Mucosa of descending colon (tissue), 3 donors: ENCODE data around the gene CTNND2. TPM values are rescaled to one million over a fixed set of nuclear protein-coding genes. Genes with fewer than 3 reads are reported as not detected.

ENCODE experiments used
- ATAC-seq: fragments of 200-7000 bp; cut with Tn5 transposase; one replicate; pipeline ENCODE4 v1.9.1; 2020; ENCODE audit warnings: mild to moderate bottlenecking, moderate library complexity
- DNase-seq, 3 donors: peaks; one replicate each; pipeline ENCODE4 v3.0.0-alpha.2; 2020
- H3K36me3 ChIP-seq: fragments of 200-600 bp; one replicate; pipeline ENCODE4 v1.8.0; 2021; ENCODE audit warnings: low read depth, mild to moderate bottlenecking
- H3K4me1 ChIP-seq: fragments of 200-600 bp; one replicate; pipeline ENCODE4 v1.8.0; 2021; ENCODE audit warnings: low read depth, mild to moderate bottlenecking
- H3K4me3 ChIP-seq: fragments of 200-600 bp; one replicate; pipeline ENCODE4 v1.8.0; 2021; ENCODE audit warnings: mild to moderate bottlenecking
- H3K9me3 ChIP-seq: fragments of 200-600 bp; one replicate; pipeline ENCODE4 v1.8.0; 2021; ENCODE audit warnings: mild to moderate bottlenecking
- intact Hi-C, 2 donors: fragments of 100-400 bp; cut with DNase I in 1 of 2; cut with micrococcal nuclease in 1 of 2; formaldehyde crosslinking; loops; one replicate each; pipeline versions ENCODE4 v1.11.0 to v1.11.1; 2022; cut with DNase I, micrococcal nuclease
- total RNA-seq, 3 donors: library from RNA; stranded (reverse); fragmentation: NEBNext Ultra II Directional in 2 of 3; extraction: Animal tissue kit (Norgen Biotek cat#: 25700) in 2 of 3; gene quantifications; one replicate each; pipeline versions ENCODE4 v1.2.1 to v1.2.4, GENCODE V29; 2021 to 2023
- TF ChIP-seq, protein P1 (sequence below): fragments of 200-600 bp; IDR thresholded peaks from one replicate; pipeline ENCODE4 v1.8.0; 2022; ENCODE audit warnings: antibody characterized with exemption, mild to moderate bottlenecking
- donor health status: DM: no; HTN: no; CAD: no; lungs with moderate emphysema.
- donor health status: DM: no; HTN: no; CAD: no.
- donor health status: DM: no; HTN: yes; CAD: no.

CTNND2 gene
- total RNA-seq, 3 donors from 2014 or later = 0.70 to 3.4 (median 0.81) TPM

DNA sequence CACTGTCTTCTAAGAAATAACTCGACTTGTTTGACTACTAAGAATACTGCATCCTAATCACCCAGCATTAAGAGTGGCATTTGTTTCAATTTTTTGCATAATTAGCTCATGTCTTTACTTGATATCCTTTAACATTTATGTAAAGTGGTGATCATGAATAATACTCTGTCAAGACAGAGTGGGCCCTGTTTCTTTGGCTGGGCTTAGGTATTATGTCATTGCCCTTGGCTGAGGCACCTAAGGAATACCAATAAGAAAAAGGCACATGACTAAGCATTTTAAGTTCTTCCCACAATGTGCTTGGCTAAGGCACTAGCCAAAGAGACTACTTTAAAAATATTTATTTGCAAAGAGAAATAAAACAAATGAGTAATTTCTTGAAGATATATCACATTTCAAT is 308.1 kb downstream of the CTNND2 start:
- H3K4me3 ChIP-seq = no peak overlapping the region
- H3K36me3 ChIP-seq = no peaks in the 10 kb centered on the region
- H3K4me1 ChIP-seq = no peaks in the 10 kb centered on the region
- intact Hi-C loops = no loop called here
- TF ChIP-seq, protein P1, sequence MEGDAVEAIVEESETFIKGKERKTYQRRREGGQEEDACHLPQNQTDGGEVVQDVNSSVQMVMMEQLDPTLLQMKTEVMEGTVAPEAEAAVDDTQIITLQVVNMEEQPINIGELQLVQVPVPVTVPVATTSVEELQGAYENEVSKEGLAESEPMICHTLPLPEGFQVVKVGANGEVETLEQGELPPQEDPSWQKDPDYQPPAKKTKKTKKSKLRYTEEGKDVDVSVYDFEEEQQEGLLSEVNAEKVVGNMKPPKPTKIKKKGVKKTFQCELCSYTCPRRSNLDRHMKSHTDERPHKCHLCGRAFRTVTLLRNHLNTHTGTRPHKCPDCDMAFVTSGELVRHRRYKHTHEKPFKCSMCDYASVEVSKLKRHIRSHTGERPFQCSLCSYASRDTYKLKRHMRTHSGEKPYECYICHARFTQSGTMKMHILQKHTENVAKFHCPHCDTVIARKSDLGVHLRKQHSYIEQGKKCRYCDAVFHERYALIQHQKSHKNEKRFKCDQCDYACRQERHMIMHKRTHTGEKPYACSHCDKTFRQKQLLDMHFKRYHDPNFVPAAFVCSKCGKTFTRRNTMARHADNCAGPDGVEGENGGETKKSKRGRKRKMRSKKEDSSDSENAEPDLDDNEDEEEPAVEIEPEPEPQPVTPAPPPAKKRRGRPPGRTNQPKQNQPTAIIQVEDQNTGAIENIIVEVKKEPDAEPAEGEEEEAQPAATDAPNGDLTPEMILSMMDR = no peak
- H3K9me3 ChIP-seq = no peaks in the 10 kb centered on the region
- ATAC-seq (no peak), DNase-seq (no peak)

DNA sequence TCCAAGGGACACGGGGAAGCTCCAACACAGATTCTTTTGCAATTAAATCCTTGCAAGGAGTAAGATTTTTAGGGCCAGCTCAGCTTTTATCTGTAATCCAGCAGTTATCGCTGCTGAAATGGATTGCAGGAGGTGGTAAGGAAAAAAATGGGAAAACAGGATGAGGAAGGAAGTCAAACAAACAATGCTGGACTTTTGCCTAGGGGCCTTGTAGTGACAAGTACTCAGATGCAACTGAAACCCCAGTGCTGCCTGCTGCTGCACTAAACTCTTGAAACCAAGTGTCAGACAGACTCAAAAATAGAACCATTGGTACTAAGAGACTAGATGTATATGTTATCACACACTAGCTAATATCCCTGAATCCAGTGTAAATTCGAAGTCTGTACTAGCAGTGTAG is 309.2 kb downstream of the CTNND2 start:
- TF ChIP-seq, protein P1 = no peak
- Histone ChIP-seq H3K4me1 (no peaks in the 10 kb centered on the region), H3K36me3 (no peaks in the 10 kb centered on the region), H3K4me3 (no peak overlapping the region), H3K9me3 (no peaks in the 10 kb centered on the region)
- ATAC-seq (no peak), DNase-seq (no peak)
- intact Hi-C loops = no loop called here

DNA sequence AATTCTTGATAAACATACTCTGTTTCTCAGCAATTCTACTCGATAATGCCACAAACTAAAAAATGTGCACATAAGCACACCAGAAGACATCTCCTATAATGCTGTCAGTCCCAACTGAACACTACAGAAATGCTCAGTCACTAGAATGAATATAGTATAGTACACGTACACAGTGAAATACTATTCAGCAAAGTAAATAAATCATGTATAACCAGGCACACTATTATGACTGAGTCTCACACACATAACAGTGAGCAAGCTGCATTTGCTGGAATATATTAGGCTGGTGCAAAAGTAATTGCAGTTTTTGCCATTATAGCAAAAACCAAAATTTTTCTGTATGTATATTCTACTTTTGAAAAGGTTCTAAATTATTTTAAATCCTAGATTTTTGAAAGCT is 310.2 kb downstream of the CTNND2 start:
- intact Hi-C loops = no loop called here
- Histone ChIP-seq H3K9me3 (no peaks in the 10 kb centered on the region), H3K4me1 (no peaks in the 10 kb centered on the region), H3K36me3 (no peaks in the 10 kb centered on the region), H3K4me3 (no peak overlapping the region)
- TF ChIP-seq, protein P1 = no peak
- DNase-seq (no peak), ATAC-seq (no peak)

DNA sequence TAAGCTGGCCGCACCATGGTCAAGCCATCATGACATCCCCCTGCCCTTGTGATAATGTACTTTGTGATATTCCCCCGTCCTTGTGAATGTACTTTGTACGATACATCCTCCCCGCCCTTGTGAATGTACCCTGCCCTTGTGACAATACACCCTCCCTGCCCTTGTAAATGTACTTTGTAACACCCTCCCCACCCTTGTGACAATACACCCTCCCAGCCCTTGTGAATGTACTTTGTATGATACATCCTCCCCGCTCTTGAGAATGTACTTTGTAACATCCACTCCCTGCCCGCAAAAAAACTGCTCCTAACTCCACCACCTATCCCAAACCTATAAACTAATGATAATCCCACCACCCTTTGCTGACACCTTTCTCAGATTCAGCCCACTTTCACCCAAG is 313.8 kb downstream of the CTNND2 start:
- Histone ChIP-seq H3K4me3 (no peak overlapping the region), H3K36me3 (no peaks in the 10 kb centered on the region), H3K9me3 (no peaks in the 10 kb centered on the region), H3K4me1 (no peaks in the 10 kb centered on the region)
- no peak for ATAC-seq
- DNase-seq = no peak
- TF ChIP-seq, protein P1 = no peak
- intact Hi-C loops = no loop called here

DNA sequence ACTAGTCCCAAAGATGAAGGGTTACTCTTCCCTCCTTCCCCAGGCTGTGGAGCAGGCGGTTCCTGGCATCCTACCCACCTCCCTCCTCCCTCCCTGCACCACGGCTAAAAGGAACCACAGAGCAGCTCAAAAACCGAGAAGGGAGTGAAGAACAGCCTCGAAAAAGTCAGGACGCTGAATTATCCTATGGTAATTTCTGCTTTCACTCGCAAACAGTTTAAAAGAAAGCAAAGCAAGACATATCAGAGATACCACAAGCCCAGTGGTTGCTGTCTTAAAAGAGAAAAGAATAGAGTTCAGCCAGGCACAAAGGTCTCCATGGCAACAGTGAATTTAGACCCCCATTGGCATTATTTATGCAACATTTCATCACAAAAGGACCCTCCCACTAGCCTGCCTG is 315.4 kb downstream of the CTNND2 start:
- no peaks in the 10 kb centered on the region for H3K9me3 ChIP-seq
- DNase-seq (no peak), ATAC-seq (no peak)
- intact Hi-C loops = no loop called here
- H3K4me1 ChIP-seq = no peaks in the 10 kb centered on the region
- H3K4me3 ChIP-seq = no peak overlapping the region
- H3K36me3 ChIP-seq = no peaks in the 10 kb centered on the region
- TF ChIP-seq, protein P1 = no peak

DNA sequence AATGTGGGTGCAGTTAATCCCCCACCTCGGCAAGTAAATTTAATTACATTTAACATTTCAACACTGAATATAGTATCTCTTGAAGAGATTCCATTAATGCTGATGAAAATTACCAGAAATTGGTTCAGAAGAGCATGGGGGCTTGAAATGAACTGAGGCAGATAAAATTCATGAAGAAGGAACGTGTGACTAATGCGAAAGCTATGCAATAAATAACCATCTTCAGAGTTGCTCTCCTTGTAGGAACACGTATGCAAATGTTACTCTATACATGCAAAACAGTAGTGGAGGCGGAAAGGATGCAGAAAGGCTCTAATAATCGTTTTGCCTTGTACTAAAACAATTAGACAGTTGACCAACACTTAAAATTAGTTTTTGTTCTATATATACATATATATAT is 320.2 kb downstream of the CTNND2 start:
- intact Hi-C loops = no loop called here

More for the DNA sequence above, 320.2 kb downstream of the CTNND2 start:
- DNase-seq (no peak), ATAC-seq (no peak)
- no peak overlapping the region for H3K4me3 ChIP-seq
- no peaks in the 10 kb centered on the region for H3K4me1 ChIP-seq
- no peaks in the 10 kb centered on the region for H3K36me3 ChIP-seq
- TF ChIP-seq, protein P1 = no peak
- H3K9me3 ChIP-seq = no peaks in the 10 kb centered on the region
